Measurements from ENCODE around the gene FZD7. TPM values are rescaled to one million over a fixed set of nuclear protein-coding genes. Genes with fewer than 3 reads are reported as not detected.
A peak's percentile ranks its signal among the peaks of the same experiment; 100 is the strongest.

FZD7 gene
- total RNA-seq, 2 donors from 2014 or later, result 193 to 266 TPM

- 96 to 100% methylated on average over 2 of the region's 2 CpGs for WGBS, 2 experiments (ENCODE audit: insufficient coverage in 1 of 2, insufficient read length in 1 of 2)
Measured at GRCh38 chr2:202061695-202062094, 28.0 kb downstream of the FZD7 start.

GRCh38 chr2:202064171-202064880, 30.7 kb downstream of the FZD7 start:
- Histone ChIP-seq H3K4me1 (ENCODE audit: control insufficient read depth, insufficient read depth, low read length) (peaks cover 4% of the 10 kb centered on the region), H3K36me3 (ENCODE audit: control insufficient read depth, insufficient read depth, low read length) (no peaks in the 10 kb centered on the region), H3K27ac (ENCODE audit: low read depth, low read length) (peak overlapping the region; percentile 100), H3K9ac (ENCODE audit: extremely low read depth, low read length, poor library complexity, severe bottlenecking) (no peak overlapping the region), H3K27me3 (ENCODE audit: control insufficient read depth, insufficient read depth, low read length, poor library complexity, severe bottlenecking) (no peaks in the 10 kb centered on the region), H3K4me3 (ENCODE audit: low read length) (no peak overlapping the region), H3K9me3 (ENCODE audit: control insufficient read depth, low read length) (no peaks in the 10 kb centered on the region)
- peak overlapping the region; percentile 78 for H3K27ac Mint-ChIP-seq
- H3K27me3 Mint-ChIP-seq (ENCODE audit: insufficient read depth), result no peaks in the 10 kb centered on the region
- H3K9me3 Mint-ChIP-seq, result no peaks in the 10 kb centered on the region
- H3K4me3 Mint-ChIP-seq, result no peak overlapping the region
- peaks cover 11% of the 10 kb centered on the region for H3K4me1 Mint-ChIP-seq
- no peaks in the 10 kb centered on the region for H3K36me3 Mint-ChIP-seq (ENCODE audit: low read depth)
- no peak for TF ChIP-seq CTCF (conservative IDR thresholded peaks at IDR 0.05)
- peak; percentile 70 for DNase-seq
- WGBS, 2 experiments (ENCODE audit: insufficient coverage in 1 of 2, insufficient read length in 1 of 2), result 38 to 54% methylated on average over 1 to 3 of the region's 3 CpGs

More at GRCh38 chr2:202061695-202062094, 28.0 kb downstream of the FZD7 start:
- TF ChIP-seq CTCF (conservative IDR thresholded peaks at IDR 0.05), result no peak
- H3K9me3 ChIP-seq (ENCODE audit: control insufficient read depth, low read length), result no peaks in the 10 kb centered on the region
- Mint-ChIP-seq H3K9me3 (no peaks in the 10 kb centered on the region), H3K36me3 (ENCODE audit: low read depth) (no peaks in the 10 kb centered on the region), H3K27ac (no peak overlapping the region), H3K4me1 (peaks cover 11% of the 10 kb centered on the region), H3K4me3 (no peak overlapping the region), H3K27me3 (ENCODE audit: insufficient read depth) (peaks cover 8% of the 10 kb centered on the region)
- H3K27me3 ChIP-seq (ENCODE audit: control insufficient read depth, insufficient read depth, low read length, poor library complexity, severe bottlenecking), result no peaks in the 10 kb centered on the region
- H3K36me3 ChIP-seq (ENCODE audit: control insufficient read depth, insufficient read depth, low read length), result no peaks in the 10 kb centered on the region
- peaks cover 4% of the 10 kb centered on the region for H3K4me1 ChIP-seq (ENCODE audit: control insufficient read depth, insufficient read depth, low read length)
- no peak overlapping the region for H3K9ac ChIP-seq (ENCODE audit: extremely low read depth, low read length, poor library complexity, severe bottlenecking)
- no peak overlapping the region for H3K27ac ChIP-seq (ENCODE audit: low read depth, low read length)
- no peak for DNase-seq
- no peak overlapping the region for H3K4me3 ChIP-seq (ENCODE audit: low read length)

- H3K4me3 ChIP-seq (ENCODE audit: low read length), result no peak overlapping the region
- no peak overlapping the region for H3K9ac ChIP-seq (ENCODE audit: extremely low read depth, low read length, poor library complexity, severe bottlenecking)
- no peak overlapping the region for H3K4me3 Mint-ChIP-seq
- TF ChIP-seq CTCF (conservative IDR thresholded peaks at IDR 0.05), result no peak
- no peaks in the 10 kb centered on the region for H3K9me3 Mint-ChIP-seq
- H3K27me3 ChIP-seq (ENCODE audit: control insufficient read depth, insufficient read depth, low read length, poor library complexity, severe bottlenecking), result no peaks in the 10 kb centered on the region
- no peaks in the 10 kb centered on the region for H3K36me3 Mint-ChIP-seq (ENCODE audit: low read depth)
- H3K4me1 Mint-ChIP-seq, result peaks cover 14% of the 10 kb centered on the region
- no peak overlapping the region for H3K27ac Mint-ChIP-seq
- 94 to 99% methylated on average over 3 of the region's 3 CpGs for WGBS, 2 experiments (ENCODE audit: insufficient coverage in 1 of 2, insufficient read length in 1 of 2)
- peak overlapping the region; percentile 100 for H3K27ac ChIP-seq (ENCODE audit: low read depth, low read length)
- peaks cover 4% of the 10 kb centered on the region for H3K4me1 ChIP-seq (ENCODE audit: control insufficient read depth, insufficient read depth, low read length)
- H3K27me3 Mint-ChIP-seq (ENCODE audit: insufficient read depth), result no peaks in the 10 kb centered on the region
- no peak for DNase-seq
- no peaks in the 10 kb centered on the region for H3K36me3 ChIP-seq (ENCODE audit: control insufficient read depth, insufficient read depth, low read length)
- no peaks in the 10 kb centered on the region for H3K9me3 ChIP-seq (ENCODE audit: control insufficient read depth, low read length)
Measured at GRCh38 chr2:202064881-202065230, 31.2 kb downstream of the FZD7 start.
